GM21528 (cell line): ENCODE data around the gene GABRR3.

Source experiments
- ATAC-seq: cut with Tn5 transposase; IDR thresholded peaks from one replicate; pipeline ENCODE4 v1.9.1; 2021; ENCODE audit warnings: mild to moderate bottlenecking, moderate library complexity; ENCODE audit not compliant: unreplicated experiment, low FRiP score

GABRR3 gene

GRCh38 chr3:98035208-98035607, at the start of gene GABRR3:
TSS of gene GABRR3 (minus strand) at chr3:98035315. CDS start at chr3:98034987, 328 bp downstream.
- ATAC-seq: no peak

DNA sequence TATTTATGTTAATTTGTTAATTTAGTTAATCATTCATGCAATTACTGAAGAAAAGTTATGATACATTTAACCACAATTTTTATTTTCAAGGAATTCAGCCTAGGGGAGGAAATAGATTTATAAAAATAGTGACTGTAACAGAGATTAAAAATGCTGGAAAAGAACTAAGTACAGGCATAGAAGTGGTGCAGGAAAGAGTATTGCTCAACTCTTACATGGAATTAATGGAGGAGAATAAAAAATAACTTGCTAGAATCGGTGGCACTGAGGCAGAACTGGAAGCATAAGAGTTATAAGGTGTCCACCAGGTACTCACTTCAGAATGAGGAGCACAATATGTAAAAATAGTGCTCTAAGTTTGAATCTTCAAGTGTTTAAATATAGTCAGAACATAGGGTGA, 38.4 kb upstream of the GABRR3 start:
- ATAC-seq: no peak

DNA sequence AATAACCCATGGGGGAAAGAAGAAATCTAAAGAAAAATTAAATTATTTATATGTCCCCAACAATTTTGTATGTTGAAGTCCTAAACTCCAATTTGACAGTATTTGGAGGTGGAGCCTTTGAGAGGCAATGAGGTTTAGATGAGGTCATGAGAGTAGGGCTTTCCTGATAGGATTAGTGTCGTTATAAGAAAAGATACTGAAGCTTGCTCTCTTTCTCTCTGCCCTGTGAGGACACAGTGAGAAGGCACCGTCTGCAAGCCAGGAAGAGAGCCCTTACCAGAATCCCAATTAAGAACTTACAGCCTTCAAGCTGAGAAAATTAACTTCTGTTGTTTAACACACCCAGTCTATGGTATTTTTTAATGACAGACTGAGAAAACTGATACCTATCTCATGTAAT, 35.7 kb upstream of the GABRR3 start:
- no peak for ATAC-seq

GRCh38 chr3:98068824-98069223, 33.7 kb upstream of the GABRR3 start:
- ATAC-seq: no peak

DNA sequence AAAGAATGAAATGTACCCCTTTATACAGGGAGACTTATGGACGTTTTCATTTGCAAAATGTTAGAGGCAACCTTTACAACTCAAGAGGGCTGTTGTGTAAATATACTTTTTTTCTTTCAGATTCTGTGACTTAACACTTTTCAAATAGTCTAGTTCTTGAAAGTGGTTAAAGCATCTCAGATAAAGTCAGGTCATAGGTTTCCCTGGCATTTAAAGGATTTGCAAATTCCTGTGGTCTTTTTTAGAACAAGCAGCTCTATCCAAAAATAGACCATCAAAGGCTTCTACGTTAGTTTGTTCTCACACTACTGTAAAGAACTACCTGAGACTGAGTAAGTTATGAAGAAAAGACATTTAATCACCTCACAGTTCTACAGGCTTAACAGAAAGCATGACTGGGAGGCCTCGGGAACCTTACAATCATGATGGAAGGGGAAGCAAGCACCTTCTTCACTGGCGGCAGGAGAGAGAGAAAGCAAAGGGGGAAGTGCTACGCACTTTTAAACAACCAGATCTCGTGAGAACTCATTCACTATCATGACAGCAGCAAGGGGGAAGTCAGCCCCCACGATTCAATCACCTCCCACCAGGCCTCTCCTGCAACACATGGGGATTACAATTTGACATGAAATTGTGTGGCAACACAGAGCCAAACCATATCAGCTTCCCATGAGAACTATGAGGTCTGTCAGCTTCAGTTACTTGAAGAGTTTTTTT, 23.3 kb upstream of the GABRR3 start:
- ATAC-seq: no peak

GRCh38 chr3:98057631-98058030, 22.5 kb upstream of the GABRR3 start:
- no peak for ATAC-seq

GRCh38 chr3:98056035-98056434, 20.9 kb upstream of the GABRR3 start:
- no peak for ATAC-seq

GRCh38 chr3:98049271-98049670, 14.2 kb upstream of the GABRR3 start:
- ATAC-seq: no peak

- ATAC-seq: no peak
Observed at GRCh38 chr3:98048586-98048985, 13.5 kb upstream of the GABRR3 start.

DNA sequence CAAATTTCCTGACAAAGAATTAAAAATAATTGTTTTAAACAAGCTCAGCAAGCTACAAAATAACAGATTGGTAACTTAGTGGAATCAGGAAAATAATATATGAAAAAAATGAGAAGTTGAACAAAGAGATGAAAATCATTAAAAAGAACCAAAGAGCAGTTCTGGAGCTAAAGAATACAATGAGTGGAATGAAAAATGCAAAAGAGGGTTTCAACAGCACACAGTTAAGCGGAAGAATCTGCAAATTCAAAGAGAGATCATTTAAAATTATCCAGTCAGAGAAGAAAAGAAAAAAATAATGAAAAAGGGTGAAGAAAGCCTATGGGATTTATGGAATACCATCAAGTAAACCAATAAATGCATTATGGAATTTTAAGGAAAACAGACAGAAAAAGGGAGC, 6.2 kb upstream of the GABRR3 start:
- no peak for ATAC-seq

DNA sequence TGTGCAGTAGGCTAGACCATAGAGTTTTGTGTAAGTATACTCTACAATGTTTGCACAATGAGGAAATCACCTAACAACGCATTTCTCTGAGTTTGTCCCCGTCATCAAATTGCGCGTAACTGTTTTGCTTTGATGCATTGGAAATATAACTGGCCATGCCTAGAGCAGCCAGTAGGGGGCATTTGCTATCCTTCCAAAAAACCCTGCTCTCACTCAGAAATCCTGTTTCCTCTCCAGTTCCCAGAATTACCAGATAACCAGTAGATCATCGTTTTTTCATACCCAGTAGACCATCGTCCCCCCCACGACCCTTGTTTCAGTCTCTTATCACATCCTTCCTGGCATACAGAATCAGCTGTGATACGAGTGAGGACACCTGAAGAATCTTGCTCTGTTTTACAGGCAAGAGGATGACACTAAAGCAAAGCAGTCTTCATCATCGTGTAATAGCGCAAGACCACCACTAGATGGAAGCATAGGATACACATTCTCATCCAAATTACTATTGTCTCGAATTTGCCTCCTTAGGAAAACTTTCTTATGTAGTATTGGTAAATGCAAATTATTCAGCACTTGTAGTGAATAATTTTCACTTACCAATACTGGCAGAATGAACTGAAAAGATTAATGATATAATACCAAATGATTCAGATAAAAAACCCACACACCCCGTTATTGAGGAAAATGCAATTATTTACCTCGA, 4.4 kb upstream of the GABRR3 start:
- peak; percentile 95 for ATAC-seq

DNA sequence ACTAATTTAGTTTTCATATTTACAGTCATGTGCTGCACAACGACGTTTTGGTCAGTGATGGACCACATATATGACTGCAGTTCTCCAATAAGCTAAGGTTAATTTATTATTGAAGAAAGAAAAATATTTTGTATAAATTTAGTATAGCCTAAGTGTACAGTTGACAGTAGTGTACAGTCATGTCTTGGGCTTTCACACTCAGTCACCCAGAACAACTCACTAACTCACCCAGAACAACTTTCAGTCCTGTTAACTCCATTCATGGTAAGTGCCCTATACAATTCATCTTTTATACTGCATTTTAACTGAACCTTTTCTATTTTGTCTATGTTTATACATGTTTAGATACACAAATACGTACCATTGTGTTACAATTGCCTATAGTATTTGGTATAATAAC, 3.8 kb upstream of the GABRR3 start:
- ATAC-seq: no peak

DNA sequence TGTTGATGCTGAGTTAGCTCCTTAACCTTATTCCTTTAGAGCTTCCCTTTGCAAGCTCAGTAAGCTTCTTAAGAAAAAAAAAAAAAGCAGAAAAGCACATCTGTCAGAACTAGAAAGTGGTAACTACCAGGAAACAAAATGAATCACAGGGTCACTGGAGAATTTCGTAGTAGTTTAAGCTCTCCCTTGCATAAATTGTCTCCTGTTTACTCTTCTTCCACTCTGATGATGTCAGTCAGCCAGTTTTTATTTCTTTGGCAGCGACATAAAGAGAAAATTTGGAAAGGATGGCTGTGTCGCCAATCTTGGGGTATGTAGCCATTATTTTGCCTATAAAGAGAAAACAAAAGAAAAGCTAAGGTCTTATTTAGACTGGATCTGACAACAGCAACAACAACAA, 3.2 kb upstream of the GABRR3 start:
- no peak for ATAC-seq

DNA sequence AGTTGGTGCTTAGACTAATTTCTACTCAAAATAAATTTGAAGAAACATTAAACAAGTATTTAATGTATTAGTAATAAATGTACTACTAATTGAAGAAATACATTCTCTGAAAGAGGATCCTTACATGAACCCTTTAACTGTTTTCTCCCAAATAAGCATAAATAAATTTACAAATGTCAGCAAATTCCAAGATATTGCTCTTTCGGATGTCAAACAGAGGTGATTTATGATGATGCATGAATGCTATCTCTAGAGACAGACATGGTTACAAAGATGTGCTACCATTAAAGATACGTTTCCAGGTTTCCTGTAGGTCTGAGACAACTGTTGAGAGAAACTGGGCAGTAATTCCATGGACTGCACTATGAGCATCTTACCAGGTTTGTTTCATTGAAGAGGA, 629 bp downstream of the GABRR3 start:
- no peak for ATAC-seq

GRCh38 chr3:98034036-98034435, 1.1 kb downstream of the GABRR3 start:
- no peak for ATAC-seq

DNA sequence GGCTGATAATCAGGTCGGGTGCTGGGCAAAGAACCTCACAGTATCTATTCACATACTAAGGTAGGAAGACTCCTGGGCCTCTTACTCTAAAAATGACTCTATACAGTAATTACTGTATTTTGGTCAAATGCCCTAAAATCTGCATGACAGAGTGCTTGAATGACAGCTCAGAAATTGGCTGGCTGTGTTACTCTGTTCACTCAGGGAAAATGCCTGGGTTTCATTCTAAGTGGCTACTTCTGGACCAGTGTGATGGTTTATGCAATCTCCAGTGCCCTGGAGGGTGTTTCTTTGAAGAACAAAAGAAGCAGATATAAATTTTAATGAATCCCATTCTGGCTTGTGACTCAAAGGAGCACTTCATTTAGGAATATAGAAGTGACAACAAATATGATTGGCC, 2.2 kb downstream of the GABRR3 start:
- ATAC-seq: no peak

DNA sequence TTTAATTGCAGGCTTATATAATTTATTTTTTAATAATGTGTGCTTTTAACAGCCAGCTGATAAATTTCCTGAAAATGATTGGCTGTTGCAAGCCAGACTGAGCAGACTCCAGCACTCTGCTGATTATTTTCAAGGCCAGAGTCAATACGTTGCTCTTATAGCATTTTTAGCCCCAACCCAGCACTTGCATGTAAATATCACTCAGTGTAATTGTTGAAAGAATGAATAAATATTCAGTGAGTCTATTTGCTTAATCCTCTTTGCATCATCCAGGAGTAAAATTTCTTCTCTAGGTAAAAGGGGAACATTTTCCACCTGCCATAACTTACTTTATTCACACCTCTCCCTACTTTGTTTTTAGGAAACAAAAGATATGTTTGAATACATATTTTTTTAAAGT, 2.9 kb downstream of the GABRR3 start:
- ATAC-seq: no peak

DNA sequence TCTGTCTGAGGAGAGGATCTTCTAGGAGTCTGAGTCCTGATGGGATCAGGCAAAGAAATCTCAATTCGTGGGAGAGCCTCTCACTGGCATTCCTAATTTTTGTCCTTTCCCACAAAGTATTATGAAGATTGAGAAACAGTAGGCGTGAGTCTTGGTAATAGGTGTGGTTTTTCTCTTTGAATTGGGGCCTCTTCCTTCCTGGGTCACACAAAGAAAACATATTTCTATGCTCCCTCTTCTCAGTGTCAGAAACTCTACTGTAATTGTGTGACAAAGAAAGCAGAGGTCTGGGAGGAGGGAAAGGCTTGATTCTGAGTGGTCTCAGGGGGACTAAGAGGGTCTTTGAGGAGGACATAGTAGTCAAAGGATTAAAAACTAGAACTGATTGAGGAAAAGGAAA, 6.0 kb downstream of the GABRR3 start:
- ATAC-seq: no peak

GRCh38 chr3:98027085-98027446, 8.0 kb downstream of the GABRR3 start:
- peak; percentile 45 for ATAC-seq

- ATAC-seq: peak; percentile 62
Observed at GRCh38 chr3:98026425-98027084, 8.6 kb downstream of the GABRR3 start.

GRCh38 chr3:98025392-98025945, 9.6 kb downstream of the GABRR3 start:
- ATAC-seq: no peak
